K562 (cell line): ENCODE results near the gene MRPL4. TPM values are rescaled to one million over a fixed set of nuclear protein-coding genes. Genes with fewer than 3 reads are reported as not detected.

Experiments used
- CHCHD3 ChIP-seq: fragments of 250-450 bp; sonication (Bioruptor Pico); IDR thresholded peaks from 2 replicates; pipeline ENCODE4 v2.1.2; 2022; ENCODE audit warnings: mild to moderate bottlenecking
- ETV5 ChIP-seq: sonication (generic); formaldehyde crosslinking; IDR thresholded peaks from 2 replicates; pipeline ENCODE4 v1.4.0; 2020; ENCODE audit warnings: low read depth, mild to moderate bottlenecking, missing genetic modification reagents
- FUS ChIP-seq: fragments of 200-400 bp; formaldehyde crosslinking; optimal IDR thresholded peaks from 2 replicates; pipeline ENCODE3; 2017; ENCODE audit warnings: low read depth, low read length
- HDAC2 ChIP-seq: fragments of 450-650 bp; IDR thresholded peaks from 2 replicates; pipeline ENCODE4 v1.6.1; 2016; ENCODE audit warnings: mild to moderate bottlenecking
- KLF13 ChIP-seq: fragments of 450-650 bp; IDR thresholded peaks from 2 replicates; pipeline ENCODE4 v1.6.1; 2016; ENCODE audit warnings: missing genetic modification characterization, low read depth, mild to moderate bottlenecking, missing compliant biosample characterization, moderate library complexity, borderline replicate concordance
- MYBL2 ChIP-seq, 2 experiments: fragments of 450-650 bp in 1 of 2; sonication (generic) in 1 of 2; formaldehyde crosslinking in 1 of 2; IDR thresholded peaks; 2 replicates each; pipeline versions ENCODE4 v1.6.1 to v1.8.1; 2017 to 2022; ENCODE audit warnings: borderline replicate concordance in 1 of 2, inconsistent platforms in 1 of 2, low read depth in 1 of 2, mild to moderate bottlenecking in 1 of 2, missing genetic modification reagents in 1 of 2, moderate library complexity in 1 of 2
- MYNN ChIP-seq, 2 experiments: sonication (generic); formaldehyde crosslinking in 1 of 2; IDR thresholded peaks; 2 replicates each; pipeline versions ENCODE4 v1.5.0 to v1.6.1; 2016 to 2020; ENCODE audit warnings: antibody characterized with exemption in 1 of 2, missing genetic modification reagents in 1 of 2
- NEUROD1 ChIP-seq: fragments of 150-350 bp; IDR thresholded peaks from 2 replicates; pipeline ENCODE4 v1.6.1; 2014; ENCODE audit warnings: borderline replicate concordance, low read length, low read depth; ENCODE audit not compliant: partially characterized antibody
- PCBP1 ChIP-seq: fragments of 200-400 bp; formaldehyde crosslinking; IDR thresholded peaks from 2 replicates; pipeline ENCODE4 v1.6.1; 2018; ENCODE audit warnings: mild to moderate bottlenecking, low read depth, low read length; ENCODE audit not compliant: poor library complexity, severe bottlenecking
- RHOXF2B ChIP-seq: fragments of 250-450 bp; sonication (Bioruptor Pico); conservative IDR thresholded peaks from 2 replicates; pipeline ENCODE4 v1.5.1; 2021
- SP1 ChIP-seq: sonication (generic); formaldehyde crosslinking; IDR thresholded peaks from 2 replicates; pipeline ENCODE4 v1.8.1; 2022; ENCODE audit warnings: mild to moderate bottlenecking, missing genetic modification reagents
- SREBF1 ChIP-seq: fragments of 150-350 bp; IDR thresholded peaks from 2 replicates; pipeline ENCODE4 v1.6.1; 2014; ENCODE audit warnings: antibody characterized with exemption, low read depth, low read length, borderline replicate concordance
- ZC3H8 ChIP-seq: fragments of 450-650 bp; IDR thresholded peaks from 2 replicates; pipeline ENCODE4 v1.6.1; 2017
- ZEB2 ChIP-seq: fragments of 450-650 bp; IDR thresholded peaks from 2 replicates; pipeline ENCODE4 v1.6.1; 2016
- ZNF146 ChIP-seq: IDR thresholded peaks from one replicate; pipeline ENCODE4 v1.6.1; 2018; ENCODE audit warnings: missing compliant biosample characterization; ENCODE audit not compliant: unreplicated experiment
- ZNF316 ChIP-seq: fragments of 450-650 bp; IDR thresholded peaks from 2 replicates; pipeline ENCODE4 v1.6.1; 2016
- polyA plus RNA-seq, 8 experiments: library from polyadenylated mRNA; depleted of rRNA in 4 of 8; stranded (reverse) in 5 of 8; unstranded in 3 of 8; fragments of >200 nt; fragmentation: Nextera tagmentation in 2 of 8; fragmentation: Illumina TruSeq in 1 of 8; extraction: Ambion mirVana in 2 of 8; extraction: Trizol in 1 of 8; gene quantifications; 2 replicates each; pipeline versions ENCODE4 v1.2.1 to v1.2.3, GENCODE V29; 2011 to 2014; ENCODE audit warnings: inconsistent platforms in 1 of 8, missing spikeins in 1 of 8
- total RNA-seq, 7 experiments: library from RNA; depleted of rRNA in 6 of 7; stranded (reverse); fragments of >200 nt in 6 of 7; fragmentation: Illumina TruSeq in 2 of 7; extraction: Trizol in 2 of 7; gene quantifications; 2 replicates each; pipeline versions ENCODE4 v1.2.1 to v1.2.3, GENCODE V29; 2011 to 2021; ENCODE audit warnings: low replicate concordance in 1 of 7
- TF ChIP-seq, protein P1 (sequence below), 2 experiments: fragments of 450-650 bp; IDR thresholded peaks; 2 replicates each; pipeline ENCODE4 v1.6.1; 2016
- TF ChIP-seq, protein P2 (sequence below): sonication (generic); formaldehyde crosslinking; IDR thresholded peaks from 2 replicates; pipeline ENCODE4 v1.8.0; 2023; ENCODE audit warnings: mild to moderate bottlenecking, missing genetic modification reagents
- TF ChIP-seq, protein P3 (sequence below), 2 experiments: fragments of 200-800 bp in 1 of 2; sonication (Bioruptor generic) in 1 of 2; sonication (generic) in 1 of 2; formaldehyde crosslinking in 1 of 2; IDR thresholded peaks in 1 of 2; conservative IDR thresholded peaks in 1 of 2; 2 replicates each; pipeline versions ENCODE4 v1.5.0 to v1.6.1; 2016 to 2020; ENCODE audit warnings: missing compliant biosample characterization in 1 of 2, missing genetic modification characterization in 1 of 2, missing genetic modification reagents in 1 of 2
- TF ChIP-seq, protein P4 (sequence below): sonication (generic); formaldehyde crosslinking; IDR thresholded peaks from 2 replicates; pipeline ENCODE4 v1.8.1; 2023; ENCODE audit warnings: mild to moderate bottlenecking, missing genetic modification reagents

The MRPL4 gene
- total and polyA plus RNA-seq, 9 of the 15 experiments (the other 6 are each of a cell fraction or from before 2014, with no cell fraction given) = 1.4 to 239 (median 64.9) TPM

DNA sequence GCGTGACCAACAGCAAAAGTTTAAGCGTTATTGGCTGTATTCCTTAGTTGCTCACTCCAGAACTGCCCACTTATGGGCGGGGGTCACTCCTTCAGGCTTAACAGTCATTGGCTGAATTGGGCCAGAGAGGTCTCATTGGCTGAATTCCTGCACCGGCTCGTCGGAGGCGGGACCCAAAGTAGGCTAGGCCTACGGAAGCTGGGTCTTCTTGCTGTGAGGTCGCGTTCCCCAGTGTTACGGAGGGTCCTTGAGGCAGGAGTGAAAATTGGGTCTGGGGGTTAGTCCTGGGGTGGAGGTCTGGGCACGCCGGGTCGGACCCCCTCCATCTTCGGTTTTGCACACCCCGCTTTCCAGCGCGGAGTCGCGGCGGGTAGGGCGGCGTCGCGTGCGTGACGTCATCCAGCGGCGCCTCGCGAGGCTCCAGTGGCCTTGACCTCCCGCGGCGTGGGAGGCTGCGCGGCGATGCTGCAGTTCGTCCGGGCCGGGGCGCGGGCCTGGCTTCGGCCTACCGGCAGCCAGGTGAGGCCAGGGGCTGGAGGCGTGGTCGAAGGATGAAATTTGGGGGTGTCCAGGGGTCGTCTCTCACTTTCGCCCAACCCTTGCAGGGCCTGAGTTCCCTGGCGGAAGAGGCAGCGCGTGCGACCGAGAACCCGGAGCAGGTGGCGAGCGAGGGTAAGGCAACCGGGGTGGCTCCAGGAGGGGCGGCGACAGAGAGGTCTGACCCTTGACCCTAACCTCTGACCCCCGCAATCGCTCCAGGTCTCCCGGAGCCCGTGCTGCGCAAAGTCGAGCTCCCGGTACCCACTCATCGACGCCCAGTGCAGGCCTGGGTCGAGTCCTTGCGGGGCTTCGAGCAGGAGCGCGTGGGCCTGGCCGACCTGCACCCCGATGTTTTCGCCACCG, at the start of gene MRPL4 (continued):
- TF ChIP-seq PCBP1 (peak; percentile 65), NEUROD1 (peak; percentile 33), FUS (no peak), ZNF146 (no peak), ZEB2 (0 out of 2 replicates have a peak, but pooled peaks have one; percentile 36), CHCHD3 (CRISPR knock-in tag) (no peak), ZC3H8 (no peak), SP1 (CRISPR knock-in tag) (peak; percentile 97), RHOXF2B (CRISPR knock-in tag) (no peak), MYBL2 (IDR thresholded peaks at IDR 0.05; ENCODE audit: low read depth) (no peak), MYBL2 (CRISPR knock-in tag; IDR thresholded peaks at IDR 0.05; ENCODE audit: borderline replicate concordance) (no peak), SREBF1 (no peak), MYNN (IDR thresholded peaks at IDR 0.05) (no peak), MYNN (CRISPR knock-in tag; IDR thresholded peaks at IDR 0.05) (no peak), ETV5 (CRISPR knock-in tag) (peak; percentile 85; the same call in 1 of the 2 replicates), HDAC2 (peak; percentile 69; the same call in 1 of the 2 replicates), ZNF316 (0 out of 2 replicates have a peak, but pooled peaks have one; percentile 8), KLF13 (tag) (peak; percentile 57; the same call in 1 of the 2 replicates)
- TF ChIP-seq, protein P1, sequence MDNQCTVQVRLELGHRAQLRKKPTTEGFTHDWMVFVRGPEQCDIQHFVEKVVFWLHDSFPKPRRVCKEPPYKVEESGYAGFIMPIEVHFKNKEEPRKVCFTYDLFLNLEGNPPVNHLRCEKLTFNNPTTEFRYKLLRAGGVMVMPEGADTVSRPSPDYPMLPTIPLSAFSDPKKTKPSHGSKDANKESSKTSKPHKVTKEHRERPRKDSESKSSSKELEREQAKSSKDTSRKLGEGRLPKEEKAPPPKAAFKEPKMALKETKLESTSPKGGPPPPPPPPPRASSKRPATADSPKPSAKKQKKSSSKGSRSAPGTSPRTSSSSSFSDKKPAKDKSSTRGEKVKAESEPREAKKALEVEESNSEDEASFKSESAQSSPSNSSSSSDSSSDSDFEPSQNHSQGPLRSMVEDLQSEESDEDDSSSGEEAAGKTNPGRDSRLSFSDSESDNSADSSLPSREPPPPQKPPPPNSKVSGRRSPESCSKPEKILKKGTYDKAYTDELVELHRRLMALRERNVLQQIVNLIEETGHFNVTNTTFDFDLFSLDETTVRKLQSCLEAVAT (IDR thresholded peaks at IDR 0.05) = peak in 1 of 2 experiments; percentile 87; a peak in 2 of 4 replicates
- TF ChIP-seq, protein P2, sequence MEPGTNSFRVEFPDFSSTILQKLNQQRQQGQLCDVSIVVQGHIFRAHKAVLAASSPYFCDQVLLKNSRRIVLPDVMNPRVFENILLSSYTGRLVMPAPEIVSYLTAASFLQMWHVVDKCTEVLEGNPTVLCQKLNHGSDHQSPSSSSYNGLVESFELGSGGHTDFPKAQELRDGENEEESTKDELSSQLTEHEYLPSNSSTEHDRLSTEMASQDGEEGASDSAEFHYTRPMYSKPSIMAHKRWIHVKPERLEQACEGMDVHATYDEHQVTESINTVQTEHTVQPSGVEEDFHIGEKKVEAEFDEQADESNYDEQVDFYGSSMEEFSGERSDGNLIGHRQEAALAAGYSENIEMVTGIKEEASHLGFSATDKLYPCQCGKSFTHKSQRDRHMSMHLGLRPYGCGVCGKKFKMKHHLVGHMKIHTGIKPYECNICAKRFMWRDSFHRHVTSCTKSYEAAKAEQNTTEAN (CRISPR knock-in tag) = peak; percentile 82; the same call in 1 of the 2 replicates
- TF ChIP-seq, protein P3, sequence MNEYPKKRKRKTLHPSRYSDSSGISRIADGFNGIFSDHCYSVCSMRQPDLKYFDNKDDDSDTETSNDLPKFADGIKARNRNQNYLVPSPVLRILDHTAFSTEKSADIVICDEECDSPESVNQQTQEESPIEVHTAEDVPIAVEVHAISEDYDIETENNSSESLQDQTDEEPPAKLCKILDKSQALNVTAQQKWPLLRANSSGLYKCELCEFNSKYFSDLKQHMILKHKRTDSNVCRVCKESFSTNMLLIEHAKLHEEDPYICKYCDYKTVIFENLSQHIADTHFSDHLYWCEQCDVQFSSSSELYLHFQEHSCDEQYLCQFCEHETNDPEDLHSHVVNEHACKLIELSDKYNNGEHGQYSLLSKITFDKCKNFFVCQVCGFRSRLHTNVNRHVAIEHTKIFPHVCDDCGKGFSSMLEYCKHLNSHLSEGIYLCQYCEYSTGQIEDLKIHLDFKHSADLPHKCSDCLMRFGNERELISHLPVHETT (CRISPR knock-in tag; conservative IDR thresholded peaks at IDR 0.05 in 1 of 2, IDR thresholded peaks at IDR 0.05 in 1 of 2) = peak in 1 of 2 experiments; percentile 95; a peak in 2 of 4 replicates
- TF ChIP-seq, protein P4, sequence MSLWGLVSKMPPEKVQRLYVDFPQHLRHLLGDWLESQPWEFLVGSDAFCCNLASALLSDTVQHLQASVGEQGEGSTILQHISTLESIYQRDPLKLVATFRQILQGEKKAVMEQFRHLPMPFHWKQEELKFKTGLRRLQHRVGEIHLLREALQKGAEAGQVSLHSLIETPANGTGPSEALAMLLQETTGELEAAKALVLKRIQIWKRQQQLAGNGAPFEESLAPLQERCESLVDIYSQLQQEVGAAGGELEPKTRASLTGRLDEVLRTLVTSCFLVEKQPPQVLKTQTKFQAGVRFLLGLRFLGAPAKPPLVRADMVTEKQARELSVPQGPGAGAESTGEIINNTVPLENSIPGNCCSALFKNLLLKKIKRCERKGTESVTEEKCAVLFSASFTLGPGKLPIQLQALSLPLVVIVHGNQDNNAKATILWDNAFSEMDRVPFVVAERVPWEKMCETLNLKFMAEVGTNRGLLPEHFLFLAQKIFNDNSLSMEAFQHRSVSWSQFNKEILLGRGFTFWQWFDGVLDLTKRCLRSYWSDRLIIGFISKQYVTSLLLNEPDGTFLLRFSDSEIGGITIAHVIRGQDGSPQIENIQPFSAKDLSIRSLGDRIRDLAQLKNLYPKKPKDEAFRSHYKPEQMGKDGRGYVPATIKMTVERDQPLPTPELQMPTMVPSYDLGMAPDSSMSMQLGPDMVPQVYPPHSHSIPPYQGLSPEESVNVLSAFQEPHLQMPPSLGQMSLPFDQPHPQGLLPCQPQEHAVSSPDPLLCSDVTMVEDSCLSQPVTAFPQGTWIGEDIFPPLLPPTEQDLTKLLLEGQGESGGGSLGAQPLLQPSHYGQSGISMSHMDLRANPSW = no peak
